ENCODE data around the gene ACSL6.

The ACSL6 gene

DNA sequence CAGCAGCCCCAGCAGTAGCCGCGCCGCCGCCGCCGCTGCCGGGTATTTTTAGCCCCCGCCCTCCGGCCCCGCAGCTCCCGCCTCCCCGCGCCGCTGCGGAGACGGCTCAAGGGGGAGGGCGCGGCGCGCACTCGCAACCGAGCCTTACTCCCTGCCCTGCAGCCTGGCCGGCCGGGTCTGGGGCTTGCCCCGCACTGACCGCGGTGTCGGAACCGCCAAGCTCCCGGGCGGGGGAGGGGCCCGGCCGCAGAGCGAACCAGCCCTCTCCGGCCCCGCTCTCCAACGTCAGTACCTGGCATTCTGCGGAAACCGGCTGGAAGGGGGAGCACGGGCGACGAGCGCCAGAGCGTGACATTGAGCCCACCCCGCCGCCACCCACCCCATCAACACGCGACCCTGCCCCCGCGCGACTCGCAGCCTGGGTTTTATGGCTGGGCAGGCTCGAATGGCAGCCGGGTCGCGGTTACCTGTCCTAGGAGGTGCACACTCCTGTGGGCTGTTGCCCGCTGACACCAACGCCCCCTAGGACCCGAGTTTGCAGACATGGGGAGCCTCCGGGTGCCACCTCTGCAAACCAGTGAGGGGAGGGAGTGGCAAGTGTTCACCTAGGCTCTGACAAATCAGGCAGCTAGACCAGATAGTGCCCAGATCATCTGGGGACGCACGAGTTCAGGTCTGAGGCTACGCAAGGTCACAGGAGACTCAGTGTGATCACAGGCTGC lies at the start of gene ACSL6:
Gene ACSL6, minus strand, starts transcription at position 37 of the 722 bp plus-strand sequence. CDS start 105 bp downstream, outside the sequence.
- peak; percentile 82 for DNase-seq

- peak; percentile 51 for DNase-seq
Observed at GRCh38 chr5:132060501-132061161, 49.2 kb upstream of the ACSL6 start, which contains the start of gene IL3. IL3 (plus strand) TSS chr5:132060655; CDS start chr5:132060707, 52 bp downstream.

- peak; percentile 58 for DNase-seq
Observed at GRCh38 chr5:132059696-132060500, 48.4 kb upstream of the ACSL6 start.

DNA sequence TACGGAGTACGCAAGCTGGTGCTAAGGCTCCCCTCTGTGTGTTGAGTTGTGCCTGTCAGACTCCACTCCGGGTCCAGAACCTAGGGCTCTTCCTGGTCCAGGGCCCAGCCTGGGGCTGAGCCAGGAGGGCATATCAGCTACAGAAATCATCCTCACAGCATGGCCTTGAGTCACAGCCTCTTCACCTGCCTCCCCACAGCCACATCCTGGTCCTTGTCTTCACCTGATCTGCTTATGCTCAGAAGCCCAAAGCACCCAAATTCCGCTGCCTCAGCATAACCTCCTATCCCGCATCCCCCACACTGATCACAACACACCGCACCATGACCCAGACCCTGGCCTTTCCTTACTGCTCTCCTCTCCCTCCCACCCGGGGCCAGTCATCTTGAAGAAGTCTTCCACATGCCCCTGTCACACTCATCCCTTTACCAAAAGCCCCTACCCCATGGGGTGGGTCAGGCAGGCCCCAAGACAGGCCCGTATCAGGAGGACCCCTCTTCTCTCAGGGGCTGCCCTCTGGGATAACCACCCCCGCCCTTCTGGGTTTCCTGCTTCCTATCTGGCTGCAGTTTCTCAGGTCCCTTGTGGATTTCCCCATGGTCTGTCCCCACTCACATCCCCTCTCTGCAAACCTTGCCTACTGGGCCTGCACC lies 47.7 kb upstream of the ACSL6 start:
- DNase-seq, result peak; percentile 70

DNA sequence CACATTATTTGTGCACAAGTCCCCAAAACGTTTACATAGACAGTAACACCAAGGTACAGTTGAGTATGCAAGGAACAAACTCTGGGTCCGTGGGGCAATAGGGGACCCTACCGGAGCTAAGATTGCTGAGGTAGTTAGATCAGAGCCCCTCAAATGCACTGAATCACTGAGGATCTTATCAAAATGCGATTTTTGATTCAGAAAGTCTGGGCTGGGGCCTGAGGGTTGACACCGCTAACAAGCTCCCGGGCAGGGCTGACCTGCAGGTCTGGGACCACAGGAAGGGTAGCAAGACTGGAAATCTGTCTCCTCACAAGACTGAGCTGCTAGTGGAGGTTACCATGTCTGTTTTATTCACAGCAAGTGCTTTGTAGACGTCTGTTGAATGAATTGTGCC lies 47.2 kb upstream of the ACSL6 start:
- DNase-seq, result no peak

- peak; percentile 53 for DNase-seq
Observed at GRCh38 chr5:132057498-132058255, 46.2 kb upstream of the ACSL6 start.

GRCh38 chr5:132056610-132057497 lies 45.4 kb upstream of the ACSL6 start:
- no peak for DNase-seq

DNA sequence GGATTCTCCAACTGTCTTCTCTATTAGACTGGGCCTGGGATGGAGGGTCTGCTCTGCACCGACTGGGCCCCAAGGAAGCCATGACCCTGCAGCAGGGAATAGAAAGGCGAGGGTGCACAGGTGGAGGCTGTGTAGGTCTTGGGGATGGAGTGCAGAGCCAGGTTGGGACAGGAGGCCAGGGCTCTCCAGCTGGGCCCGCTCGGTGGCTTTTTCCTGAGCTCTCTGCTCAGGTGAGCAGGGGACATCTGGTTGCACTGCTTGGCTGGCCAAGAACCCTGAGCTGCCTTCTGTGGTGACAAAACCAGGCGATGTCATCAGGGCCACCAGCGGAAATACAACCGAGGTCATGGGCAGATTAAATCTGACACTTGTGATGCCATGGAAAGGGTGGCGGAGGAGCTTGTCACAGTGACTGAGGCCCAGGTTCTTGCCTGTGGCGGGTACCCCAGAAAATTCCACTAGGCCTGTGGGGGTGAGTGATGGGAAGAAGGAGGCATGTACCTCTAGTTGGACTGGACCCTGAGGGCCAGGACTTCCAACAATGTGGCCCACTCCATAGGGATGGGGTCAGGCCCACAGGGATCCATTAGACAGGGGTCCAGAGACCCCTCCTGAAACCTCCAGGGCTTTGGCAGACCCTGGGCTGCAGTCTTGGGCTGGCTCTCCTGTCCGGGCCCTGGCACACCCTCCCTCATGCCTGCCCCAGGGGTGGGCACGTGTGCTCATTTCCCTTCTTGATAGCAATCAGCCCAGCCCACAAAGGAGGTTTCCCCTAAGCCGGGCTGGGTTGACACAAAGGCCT lies 44.6 kb upstream of the ACSL6 start:
- DNase-seq, result peak; percentile 79

GRCh38 chr5:132055441-132055807 lies 44.0 kb upstream of the ACSL6 start:
- no peak for DNase-seq

- peak; percentile 59 for DNase-seq
Observed at GRCh38 chr5:132054697-132055440, 43.4 kb upstream of the ACSL6 start.

DNA sequence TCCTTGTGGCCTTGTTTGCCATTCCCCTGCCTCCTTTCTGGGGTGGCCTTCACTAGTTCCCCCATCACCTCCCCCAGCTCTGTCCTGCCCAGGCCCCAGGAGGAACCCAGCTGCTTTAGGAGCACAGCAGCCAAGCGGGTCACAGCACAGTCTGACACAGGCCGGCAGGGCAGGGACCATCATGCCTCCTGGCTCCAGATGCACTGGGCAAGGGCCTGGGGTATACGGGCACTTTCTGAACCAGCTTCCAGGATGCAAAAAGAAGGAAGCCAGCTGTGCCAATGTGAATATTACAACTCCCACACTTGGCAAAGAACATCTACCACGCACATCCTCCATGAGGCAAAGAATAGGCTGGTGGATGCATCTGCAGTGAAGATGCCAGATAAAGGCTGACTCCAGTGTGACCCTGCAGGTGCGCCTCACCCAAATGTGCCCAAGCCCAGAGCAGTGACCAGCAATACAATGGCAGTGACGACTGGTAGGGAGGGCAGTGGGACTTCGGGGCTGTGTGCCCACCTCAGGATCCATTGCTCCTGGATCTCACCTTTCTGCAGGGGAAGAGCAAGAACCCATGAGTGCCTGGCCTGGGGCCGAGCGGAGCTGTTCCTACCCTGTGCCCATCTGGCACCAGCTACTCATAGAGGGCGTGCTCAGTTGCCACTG lies 42.7 kb upstream of the ACSL6 start:
- no peak for DNase-seq

- no peak for DNase-seq
Observed at GRCh38 chr5:132053483-132053882, 42.0 kb upstream of the ACSL6 start.

DNA sequence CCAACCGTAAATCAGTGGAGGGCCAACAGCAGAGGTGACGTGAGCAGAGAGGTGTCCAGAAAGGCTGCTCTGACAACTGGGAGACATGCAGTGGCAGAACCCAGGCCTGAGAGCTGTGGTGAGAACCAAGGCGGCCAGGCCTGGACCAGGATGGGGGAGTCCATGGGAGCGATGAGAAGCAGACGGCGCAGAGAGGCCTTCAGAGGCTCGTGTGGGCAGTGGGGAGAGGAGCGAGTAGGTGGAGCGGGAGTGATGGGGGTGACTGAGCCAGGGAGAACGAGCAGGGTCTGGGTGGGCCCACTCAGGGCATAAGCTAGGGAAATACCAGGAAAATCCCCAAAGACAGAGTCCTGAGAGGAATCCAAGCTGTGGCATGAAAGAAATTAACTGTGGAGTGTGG lies 41.1 kb upstream of the ACSL6 start:
- no peak for DNase-seq

DNA sequence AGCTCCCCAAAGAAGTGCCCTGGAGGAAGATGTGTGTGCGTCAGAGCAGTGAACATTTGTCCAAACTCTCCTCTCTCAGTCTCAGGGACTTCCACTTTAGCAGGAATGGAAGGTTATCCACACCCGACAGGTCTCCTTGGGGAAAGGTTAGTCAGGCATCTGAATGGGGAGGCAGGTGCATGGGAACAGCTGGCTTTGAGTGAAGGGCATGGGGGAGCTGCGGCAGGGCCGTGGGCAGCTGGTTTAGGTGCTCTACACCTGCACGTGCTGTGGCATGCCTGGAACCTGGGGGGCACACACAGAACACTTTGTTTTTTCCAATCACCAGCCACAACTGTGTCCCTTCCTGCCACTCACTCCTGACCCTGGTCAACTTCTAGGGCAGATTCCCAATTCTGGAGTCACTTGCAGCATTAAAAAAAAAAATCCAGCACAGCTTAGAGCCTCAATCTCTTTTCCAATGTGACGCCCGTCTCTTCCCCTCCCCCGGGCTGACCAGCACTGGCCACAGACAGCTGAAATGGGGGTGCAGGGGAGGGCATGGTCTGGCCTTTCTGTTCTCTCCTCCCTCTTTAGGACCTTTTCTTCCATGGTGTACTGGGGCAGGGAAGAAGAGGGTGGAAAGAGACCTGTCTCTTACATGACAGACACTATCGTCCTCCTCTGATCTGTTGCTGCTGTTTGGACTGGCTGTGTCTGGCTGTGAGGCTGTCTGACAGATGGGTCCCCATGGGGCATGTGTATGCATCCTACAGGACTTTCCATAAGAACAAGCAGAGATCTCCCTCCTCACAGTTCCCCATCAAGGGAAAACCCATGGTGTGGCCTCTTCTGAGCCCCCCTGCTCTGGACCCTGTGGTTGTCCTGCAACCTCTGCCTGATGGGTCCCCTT lies 39.4 kb upstream of the ACSL6 start:
- DNase-seq, result no peak

DNA sequence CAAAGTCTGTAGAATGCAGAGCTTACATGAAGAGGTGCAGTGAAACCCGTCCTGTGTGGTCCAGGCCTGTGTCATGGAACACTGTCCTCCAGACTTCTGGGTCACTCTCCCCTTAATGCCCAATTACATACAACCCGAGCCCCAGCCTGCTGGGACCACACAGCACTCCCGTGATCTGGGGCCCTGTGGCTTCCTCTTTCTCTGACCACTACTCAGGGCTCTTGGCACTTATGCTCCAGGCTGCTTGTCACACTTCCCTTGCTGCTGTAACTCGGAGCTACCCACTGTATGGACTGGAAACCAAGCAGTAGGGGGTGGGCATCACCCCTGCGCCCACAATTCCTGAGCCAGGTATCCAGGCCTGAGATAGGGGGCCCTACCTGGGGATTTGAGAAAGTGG lies 38.7 kb upstream of the ACSL6 start:
- DNase-seq, result no peak

- DNase-seq, result no peak
Observed at GRCh38 chr5:132049559-132049958, 38.1 kb upstream of the ACSL6 start.

- DNase-seq, result no peak
Observed at GRCh38 chr5:132049093-132049492, 37.6 kb upstream of the ACSL6 start.

DNA sequence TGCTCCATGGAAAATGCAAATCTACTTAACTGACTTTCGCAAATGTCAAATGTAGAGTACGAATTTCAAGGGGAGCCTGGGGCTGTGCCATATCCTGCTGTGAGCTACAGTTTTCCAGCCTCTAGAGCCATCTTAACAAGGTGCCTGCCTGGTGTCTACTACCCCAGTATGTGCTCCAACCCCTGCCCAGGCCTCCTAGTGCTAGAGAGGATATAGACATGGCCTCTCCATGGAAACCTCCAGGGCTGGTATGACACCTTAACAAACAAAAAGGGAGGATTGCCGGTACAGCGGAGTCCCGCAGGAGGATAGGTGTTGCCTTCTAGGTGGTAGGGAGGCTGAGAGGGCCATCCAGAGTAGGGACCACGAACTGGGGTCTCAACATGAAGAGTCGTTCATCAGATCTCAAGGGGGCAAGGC lies 35.4 kb upstream of the ACSL6 start:
- DNase-seq, result no peak

Data from activated effector memory CD4-positive, alpha-beta T cell treated with anti-CD3 and anti-CD28 coated beads, Interleukin-2, amount 50 U/mL, for 16 hours (primary cell).